Astrocyte (in vitro differentiated cells and primary cell): ENCODE results near the gene CEACAM18. TPM values are rescaled to one million over a fixed set of nuclear protein-coding genes. Genes with fewer than 3 reads are reported as not detected.
"Not testable (repeated sequence)": the region's sequence is repeated elsewhere in the genome, so short reads cannot be mapped to it uniquely, and the experiment has no call there.

ENCODE experiments used
- DNase-seq: peaks from one replicate; pipeline ENCODE4 v3.0.0-alpha.2; 2010; ENCODE audit warnings: low read depth
- FAIRE-seq: peaks from 2 replicates; lab custom pipeline; 2011; peaks lifted over from hg19 to GRCh38; lab: Jason Lieb, UNC
- H2AFZ ChIP-seq: 2 replicates; pipeline ENCODE4 v1.6.0; 2012; ENCODE audit warnings: low read depth, low read length, inconsistent platforms
- H3K27ac ChIP-seq: 2 replicates; pipeline ENCODE4 v1.5.1; 2011; ENCODE audit warnings: low read depth, low read length, inconsistent platforms
- H3K27me3 ChIP-seq: 2 replicates; pipeline ENCODE4 v1.6.0; 2011; ENCODE audit warnings: low read length, inconsistent platforms; ENCODE audit not compliant: insufficient read depth
- H3K36me3 ChIP-seq: 2 replicates; pipeline ENCODE4 v1.5.1; 2011; ENCODE audit warnings: low read length, inconsistent platforms; ENCODE audit not compliant: insufficient read depth
- H3K4me1 ChIP-seq: 2 replicates; pipeline ENCODE4 v1.5.1; 2011; ENCODE audit warnings: low read length, inconsistent platforms; ENCODE audit not compliant: insufficient read depth
- H3K4me2 ChIP-seq: 2 replicates; pipeline ENCODE4 v1.6.0; 2012; ENCODE audit warnings: low read length, inconsistent platforms
- H3K4me3 ChIP-seq: 2 replicates; pipeline ENCODE4 v1.5.1; 2011; ENCODE audit warnings: low read depth, mild to moderate bottlenecking, low read length, inconsistent platforms; ENCODE audit not compliant: insufficient read depth
- H3K79me2 ChIP-seq: 2 replicates; pipeline ENCODE4 v1.6.0; 2012; ENCODE audit warnings: mild to moderate bottlenecking, low read length, inconsistent platforms; ENCODE audit not compliant: insufficient read depth
- H3K9ac ChIP-seq: 2 replicates; pipeline ENCODE4 v1.6.0; 2012; ENCODE audit warnings: mild to moderate bottlenecking, low read length, inconsistent platforms
- H3K9me3 ChIP-seq: 2 replicates; pipeline ENCODE4 v1.5.1; 2012; ENCODE audit warnings: low read depth, mild to moderate bottlenecking, low read length, inconsistent platforms; ENCODE audit not compliant: insufficient read depth
- H4K20me1 ChIP-seq: 2 replicates; pipeline ENCODE4 v1.6.0; 2012; ENCODE audit warnings: low read length, inconsistent platforms; ENCODE audit not compliant: insufficient read depth
- H3K27ac Mint-ChIP-seq: one replicate; pipeline ENCODE4 v1.8.0; 2021; ENCODE audit warnings: mild to moderate bottlenecking, mixed read lengths; ENCODE audit not compliant: unreplicated experiment
- H3K27me3 Mint-ChIP-seq: one replicate; pipeline ENCODE4 v1.8.0; 2021; ENCODE audit warnings: low read depth, mixed read lengths; ENCODE audit not compliant: unreplicated experiment
- H3K36me3 Mint-ChIP-seq: one replicate; pipeline ENCODE4 v1.8.0; 2021; ENCODE audit warnings: low read depth, mixed read lengths; ENCODE audit not compliant: unreplicated experiment
- H3K4me1 Mint-ChIP-seq: one replicate; pipeline ENCODE4 v1.8.0; 2021; ENCODE audit warnings: low read depth, mixed read lengths; ENCODE audit not compliant: unreplicated experiment
- H3K4me3 Mint-ChIP-seq: one replicate; pipeline ENCODE4 v1.8.0; 2021; ENCODE audit warnings: mild to moderate bottlenecking, moderate library complexity, mixed read lengths; ENCODE audit not compliant: unreplicated experiment
- H3K9me3 Mint-ChIP-seq: one replicate; pipeline ENCODE4 v1.8.0; 2021; ENCODE audit warnings: mild to moderate bottlenecking, mixed read lengths; ENCODE audit not compliant: unreplicated experiment
- CTCF ChIP-seq: IDR thresholded peaks from 2 replicates; pipeline ENCODE4 v1.5.1; 2011; ENCODE audit warnings: low read depth, mild to moderate bottlenecking, inconsistent platforms, low read length, moderate library complexity; ENCODE audit not compliant: insufficient read depth
- EZH2 ChIP-seq: IDR thresholded peaks from 2 replicates; pipeline ENCODE4 v1.6.1; 2012; ENCODE audit warnings: mild to moderate bottlenecking, low read length, inconsistent platforms; ENCODE audit not compliant: insufficient read depth
- total RNA-seq: library from RNA; stranded (reverse); gene quantifications from 2 replicates; pipeline ENCODE4 v1.2.1, GENCODE V29; 2021

The CEACAM18 gene
- total RNA-seq, 1 donor from 2014 or later, result not detected

DNA sequence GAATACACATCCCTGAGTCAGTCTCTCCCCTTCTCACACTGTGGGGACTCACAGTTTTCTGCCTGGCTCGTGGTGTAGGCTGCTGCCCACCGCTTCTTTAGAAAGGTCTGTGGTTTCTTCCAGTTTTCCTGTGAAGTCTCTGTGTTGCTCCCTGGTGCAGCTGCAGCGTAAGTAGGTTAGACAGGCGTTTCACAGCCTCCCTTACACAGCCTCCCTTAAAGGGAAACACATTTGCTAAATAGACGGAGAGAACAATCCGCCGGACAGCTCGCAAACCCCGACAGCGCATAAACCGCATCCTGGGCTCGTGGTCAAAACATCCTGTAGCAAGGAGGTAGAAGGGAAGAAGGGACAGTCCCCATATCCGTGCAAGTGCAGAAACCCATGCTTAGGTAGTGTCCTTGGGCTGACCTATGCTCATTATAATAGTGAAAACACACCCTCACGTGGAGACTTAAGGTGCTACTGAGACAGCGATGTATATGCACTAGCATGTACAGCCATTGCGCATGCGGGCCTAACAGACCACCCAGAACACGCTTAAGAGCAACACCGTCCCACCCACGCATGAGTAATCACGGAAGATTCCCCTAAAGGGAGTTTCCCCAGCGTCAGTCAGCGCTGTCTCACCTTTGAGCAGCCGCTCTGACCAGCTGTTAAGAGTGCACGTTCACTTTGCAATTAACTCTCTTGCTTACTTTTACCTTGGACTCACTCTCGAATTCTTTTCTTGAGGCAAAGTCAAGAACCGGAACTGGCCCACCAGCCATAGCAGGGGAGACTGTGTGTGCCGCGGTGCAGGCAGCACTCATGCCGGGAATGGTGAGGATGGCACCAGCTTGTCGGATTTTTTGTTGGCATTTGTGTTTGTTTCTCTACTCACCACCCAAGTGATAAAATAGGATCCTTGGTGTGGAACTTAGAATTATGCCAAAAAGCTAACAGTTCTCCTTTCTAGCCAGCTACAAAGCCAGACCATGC is 36.6 kb upstream of the CEACAM18 start:
- no peaks in the 10 kb centered on the region for H3K9me3 ChIP-seq
- no peak overlapping the region for H3K27ac ChIP-seq
- no peaks in the 10 kb centered on the region for H3K36me3 ChIP-seq
- no peaks in the 10 kb centered on the region for H3K27me3 ChIP-seq
- no peak for FAIRE-seq
- TF ChIP-seq EZH2, result no peak
- no peak for TF ChIP-seq CTCF
- H2AFZ ChIP-seq, result no peak overlapping the region
- H3K9me3 Mint-ChIP-seq, result peaks cover 2% of the 10 kb centered on the region
- peaks cover 26% of the 10 kb centered on the region for H3K27me3 Mint-ChIP-seq
- H3K4me1 ChIP-seq, result no peaks in the 10 kb centered on the region
- no peak overlapping the region for H3K4me3 ChIP-seq
- H3K4me3 Mint-ChIP-seq, result no peak overlapping the region
- DNase-seq, result no peak
- H3K27ac Mint-ChIP-seq, result no peak overlapping the region
- H3K4me1 Mint-ChIP-seq, result peaks cover 7% of the 10 kb centered on the region
- H4K20me1 ChIP-seq, result no peaks in the 10 kb centered on the region
- H3K9ac ChIP-seq, result no peak overlapping the region
- no peak overlapping the region for H3K4me2 ChIP-seq
- H3K36me3 Mint-ChIP-seq, result no peaks in the 10 kb centered on the region
- H3K79me2 ChIP-seq, result no peaks in the 10 kb centered on the region

GRCh38 chr19:51447510-51447909 is 30.8 kb upstream of the CEACAM18 start:
- H3K4me3 ChIP-seq, H3K36me3 Mint-ChIP-seq, H3K27me3 ChIP-seq, H3K4me1 ChIP-seq, DNase-seq, H3K4me1 Mint-ChIP-seq, H3K36me3 ChIP-seq, H3K9me3 ChIP-seq, H3K9ac ChIP-seq, H3K4me2 ChIP-seq, H3K27ac Mint-ChIP-seq, H3K27ac ChIP-seq, H4K20me1 ChIP-seq, FAIRE-seq, H3K79me2 ChIP-seq, H2AFZ ChIP-seq, H3K4me3 Mint-ChIP-seq: not testable (repeated sequence)
- Mint-ChIP-seq H3K27me3 (peaks cover 19% of the 10 kb centered on the region), H3K9me3 (peaks cover 18% of the 10 kb centered on the region)

GRCh38 chr19:51448011-51448410 is 30.3 kb upstream of the CEACAM18 start:
- no peak for FAIRE-seq

More at GRCh38 chr19:51448011-51448410, 30.3 kb upstream of the CEACAM18 start:
- no peaks in the 10 kb centered on the region for H3K4me1 Mint-ChIP-seq
- peaks cover 18% of the 10 kb centered on the region for H3K9me3 Mint-ChIP-seq
- Histone ChIP-seq H3K9ac (no peak overlapping the region), H3K4me3 (no peak overlapping the region), H3K27me3 (no peaks in the 10 kb centered on the region), H3K79me2 (no peaks in the 10 kb centered on the region), H3K27ac (no peak overlapping the region), H3K9me3 (no peaks in the 10 kb centered on the region), H3K4me2 (no peak overlapping the region), H4K20me1 (no peaks in the 10 kb centered on the region), H2AFZ (no peak overlapping the region), H3K4me1 (no peaks in the 10 kb centered on the region), H3K36me3 (no peaks in the 10 kb centered on the region)
- H3K27ac Mint-ChIP-seq, result no peak overlapping the region
- no peaks in the 10 kb centered on the region for H3K36me3 Mint-ChIP-seq
- no peak for TF ChIP-seq EZH2
- TF ChIP-seq CTCF, result no peak
- no peak for DNase-seq
- no peak overlapping the region for H3K4me3 Mint-ChIP-seq
- peaks cover 17% of the 10 kb centered on the region for H3K27me3 Mint-ChIP-seq
